Measurements from ENCODE around the gene UBD. TPM values are rescaled to one million over a fixed set of nuclear protein-coding genes. Genes with fewer than 3 reads are reported as not detected.
A peak's percentile ranks its signal among the peaks of the same experiment; 100 is the strongest.

The UBD gene
- total and polyA plus RNA-seq, 9 of the 15 experiments (the other 6 are each of a cell fraction or from before 2014, with no cell fraction given): not detected

- TF ChIP-seq CREB5 (CRISPR knock-in tag; IDR thresholded peaks at IDR 0.05) (no peak), TCF7 (IDR thresholded peaks at IDR 0.05; ENCODE audit: borderline replicate concordance) (no peak), ZBED1 (IDR thresholded peaks at IDR 0.05) (no peak), TBL1XR1 (IDR thresholded peaks at IDR 0.05; ENCODE audit: low read length in 2 of 2) (no peak), KDM1A (IDR thresholded peaks at IDR 0.05) (no peak), TAF9B (IDR thresholded peaks at IDR 0.05; ENCODE audit: partially characterized antibody) (no peak), KLF16 (IDR thresholded peaks at IDR 0.05) (peak; percentile 66; the same call in 1 of the 2 replicates), ZNF24 (IDR thresholded peaks at IDR 0.05) (peak; percentile 54; the same call in 1 of the 2 replicates), STAG1 (CRISPR knock-in tag; IDR thresholded peaks at IDR 0.05; ENCODE audit: borderline replicate concordance) (peak; percentile 73; the same call in 1 of the 2 replicates), GABPB2 (CRISPR knock-in tag; conservative IDR thresholded peaks at IDR 0.05) (no peak), SAFB2 (IDR thresholded peaks at IDR 0.05; ENCODE audit: borderline replicate concordance, low read depth, low read length, severe bottlenecking) (no peak), CC2D1A (IDR thresholded peaks at IDR 0.05) (peak; percentile 65; the same call in 1 of the 2 replicates), RB1 (IDR thresholded peaks at IDR 0.05; ENCODE audit: low read depth) (peak; percentile 32; the same call in 1 of the 2 replicates), MNT (conservative IDR thresholded peaks at IDR 0.05) (0 out of 4 replicates have a peak, but pooled peaks of 1 of the 2 experiments have one; percentile 24), AFF1 (IDR thresholded peaks at IDR 0.05; ENCODE audit: low read depth in 1 of 2, partially characterized antibody in 2 of 2) (no peak)
- TF ChIP-seq, protein P1, sequence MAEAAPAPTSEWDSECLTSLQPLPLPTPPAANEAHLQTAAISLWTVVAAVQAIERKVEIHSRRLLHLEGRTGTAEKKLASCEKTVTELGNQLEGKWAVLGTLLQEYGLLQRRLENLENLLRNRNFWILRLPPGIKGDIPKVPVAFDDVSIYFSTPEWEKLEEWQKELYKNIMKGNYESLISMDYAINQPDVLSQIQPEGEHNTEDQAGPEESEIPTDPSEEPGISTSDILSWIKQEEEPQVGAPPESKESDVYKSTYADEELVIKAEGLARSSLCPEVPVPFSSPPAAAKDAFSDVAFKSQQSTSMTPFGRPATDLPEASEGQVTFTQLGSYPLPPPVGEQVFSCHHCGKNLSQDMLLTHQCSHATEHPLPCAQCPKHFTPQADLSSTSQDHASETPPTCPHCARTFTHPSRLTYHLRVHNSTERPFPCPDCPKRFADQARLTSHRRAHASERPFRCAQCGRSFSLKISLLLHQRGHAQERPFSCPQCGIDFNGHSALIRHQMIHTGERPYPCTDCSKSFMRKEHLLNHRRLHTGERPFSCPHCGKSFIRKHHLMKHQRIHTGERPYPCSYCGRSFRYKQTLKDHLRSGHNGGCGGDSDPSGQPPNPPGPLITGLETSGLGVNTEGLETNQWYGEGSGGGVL (CRISPR knock-in tag; IDR thresholded peaks at IDR 0.05): no peak
- TF ChIP-seq, protein P2, sequence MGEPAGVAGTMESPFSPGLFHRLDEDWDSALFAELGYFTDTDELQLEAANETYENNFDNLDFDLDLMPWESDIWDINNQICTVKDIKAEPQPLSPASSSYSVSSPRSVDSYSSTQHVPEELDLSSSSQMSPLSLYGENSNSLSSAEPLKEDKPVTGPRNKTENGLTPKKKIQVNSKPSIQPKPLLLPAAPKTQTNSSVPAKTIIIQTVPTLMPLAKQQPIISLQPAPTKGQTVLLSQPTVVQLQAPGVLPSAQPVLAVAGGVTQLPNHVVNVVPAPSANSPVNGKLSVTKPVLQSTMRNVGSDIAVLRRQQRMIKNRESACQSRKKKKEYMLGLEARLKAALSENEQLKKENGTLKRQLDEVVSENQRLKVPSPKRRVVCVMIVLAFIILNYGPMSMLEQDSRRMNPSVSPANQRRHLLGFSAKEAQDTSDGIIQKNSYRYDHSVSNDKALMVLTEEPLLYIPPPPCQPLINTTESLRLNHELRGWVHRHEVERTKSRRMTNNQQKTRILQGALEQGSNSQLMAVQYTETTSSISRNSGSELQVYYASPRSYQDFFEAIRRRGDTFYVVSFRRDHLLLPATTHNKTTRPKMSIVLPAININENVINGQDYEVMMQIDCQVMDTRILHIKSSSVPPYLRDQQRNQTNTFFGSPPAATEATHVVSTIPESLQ (CRISPR knock-in tag; IDR thresholded peaks at IDR 0.05): no peak
Measured at GRCh38 chr6:29589423-29590048, 30.0 kb upstream of the UBD start (continued).
